Subcutaneous abdominal adipose tissue (tissue), 5 donors: Measurements from ENCODE around the gene UBTF.
"Not testable (repeated sequence)": the region's sequence is repeated elsewhere in the genome, so short reads cannot be mapped to it uniquely, and the experiment has no call there.

Source experiments
- H3K27ac ChIP-seq: one replicate; pipeline ENCODE4 v1.7.0; 2013; ENCODE audit warnings: low read depth, mild to moderate bottlenecking, inconsistent platforms, low read length, moderate library complexity
- H3K27me3 ChIP-seq, 5 donors: one replicate each; pipeline ENCODE4 v1.7.0; 2013; ENCODE audit warnings: low read length in 5 of 5, inconsistent platforms in 1 of 5; ENCODE audit not compliant: control insufficient read depth in 5 of 5, insufficient read depth in 4 of 5
- H3K36me3 ChIP-seq, 5 donors: one replicate each; pipeline ENCODE4 v1.7.0; 2013; ENCODE audit warnings: low read length in 5 of 5; ENCODE audit not compliant: control insufficient read depth in 5 of 5, insufficient read depth in 5 of 5
- H3K4me1 ChIP-seq, 5 donors: one replicate each; pipeline ENCODE4 v1.7.0; 2013; ENCODE audit warnings: low read length in 5 of 5, mild to moderate bottlenecking in 3 of 5, moderate library complexity in 1 of 5; ENCODE audit not compliant: control insufficient read depth in 5 of 5, insufficient read depth in 5 of 5
- H3K4me3 ChIP-seq, 5 donors: one replicate each; pipeline ENCODE4 v1.7.0; 2013; ENCODE audit warnings: low read length in 5 of 5, low read depth in 1 of 5
- H3K9ac ChIP-seq, 5 donors: one replicate each; pipeline ENCODE4 v1.7.0; 2013; ENCODE audit warnings: low read length in 5 of 5, mild to moderate bottlenecking in 4 of 5, moderate library complexity in 3 of 5
- H3K9me3 ChIP-seq, 5 donors: one replicate each; pipeline ENCODE4 v1.7.0; 2013; ENCODE audit warnings: low read length in 5 of 5; ENCODE audit not compliant: control insufficient read depth in 5 of 5
- donor health status: healthy.
- donor health status: healthy.
- donor health status: healthy.
- donor health status: healthy.
- donor health status: healthy.

Gene UBTF

GRCh38 chr17:44247440-44247841 lies 28.0 kb upstream of the UBTF start:
- no peak overlapping the region for H3K27ac ChIP-seq
- H3K4me1 ChIP-seq, result peaks cover 8 to 26% (median 17%) of the 10 kb centered on the region in 5 donors
- no peaks in the 10 kb centered on the region for H3K27me3 ChIP-seq
- H3K36me3 ChIP-seq, result no peaks in the 10 kb centered on the region
- H3K9ac ChIP-seq, result peak overlapping the region in 1 of 5 donors; percentile 28
- H3K9me3 ChIP-seq, result no peaks in the 10 kb centered on the region
- H3K4me3 ChIP-seq, result no peak overlapping the region

- no peaks in the 10 kb centered on the region for H3K9me3 ChIP-seq
- H3K9ac ChIP-seq, result no peak overlapping the region
- no peaks in the 10 kb centered on the region for H3K36me3 ChIP-seq
- H3K4me1 ChIP-seq, result peaks cover 0 to 6% (median 0%) of the 10 kb centered on the region in 5 donors
- no peak overlapping the region for H3K4me3 ChIP-seq
- no peaks in the 10 kb centered on the region for H3K27me3 ChIP-seq
- H3K27ac ChIP-seq, result no peak overlapping the region
Observed at GRCh38 chr17:44241106-44241624, 21.7 kb upstream of the UBTF start.

GRCh38 chr17:44237886-44238285 lies 18.4 kb upstream of the UBTF start:
- not testable (repeated sequence) for H3K27me3 ChIP-seq, H3K27ac ChIP-seq, H3K9ac ChIP-seq, H3K4me3 ChIP-seq, H3K36me3 ChIP-seq, H3K9me3 ChIP-seq, H3K4me1 ChIP-seq

- H3K9ac ChIP-seq, result no peak overlapping the region
Observed at GRCh38 chr17:44236444-44236991, 17.0 kb upstream of the UBTF start.

GRCh38 chr17:44235583-44235936 lies 16.1 kb upstream of the UBTF start:
- Histone ChIP-seq H3K36me3 (no peaks in the 10 kb centered on the region), H3K27me3 (no peaks in the 10 kb centered on the region), H3K27ac (no peak overlapping the region)

More at GRCh38 chr17:44236444-44236991, 17.0 kb upstream of the UBTF start:
- peaks cover 0 to 9% (median 0%) of the 10 kb centered on the region in 5 donors for H3K4me1 ChIP-seq
- H3K36me3 ChIP-seq, result no peaks in the 10 kb centered on the region
- no peaks in the 10 kb centered on the region for H3K9me3 ChIP-seq
- H3K4me3 ChIP-seq, result no peak overlapping the region
- no peak overlapping the region for H3K27ac ChIP-seq
- H3K27me3 ChIP-seq, result no peaks in the 10 kb centered on the region

GRCh38 chr17:44233582-44233981 lies 14.1 kb upstream of the UBTF start:
- Histone ChIP-seq H3K9ac (no peak overlapping the region), H3K4me1 (peaks cover 0 to 20% (median 3%) of the 10 kb centered on the region in 5 donors), H3K27me3 (no peaks in the 10 kb centered on the region), H3K9me3 (no peaks in the 10 kb centered on the region), H3K36me3 (no peaks in the 10 kb centered on the region), H3K27ac (no peak overlapping the region), H3K4me3 (no peak overlapping the region)

More at GRCh38 chr17:44235583-44235936, 16.1 kb upstream of the UBTF start:
- peaks cover 0 to 9% (median 0%) of the 10 kb centered on the region in 5 donors for H3K4me1 ChIP-seq
- no peak overlapping the region for H3K9ac ChIP-seq
- H3K4me3 ChIP-seq, result no peak overlapping the region
- H3K9me3 ChIP-seq, result no peaks in the 10 kb centered on the region

- Histone ChIP-seq H3K4me3 (no peak overlapping the region), H3K9ac (no peak overlapping the region), H3K27me3 (no peaks in the 10 kb centered on the region), H3K4me1 (peaks cover 0 to 20% (median 3%) of the 10 kb centered on the region in 5 donors), H3K9me3 (no peaks in the 10 kb centered on the region), H3K27ac (no peak overlapping the region), H3K36me3 (no peaks in the 10 kb centered on the region)
Observed at GRCh38 chr17:44232061-44232460, 12.6 kb upstream of the UBTF start.

- no peaks in the 10 kb centered on the region for H3K36me3 ChIP-seq
- no peaks in the 10 kb centered on the region for H3K9me3 ChIP-seq
- no peaks in the 10 kb centered on the region for H3K27me3 ChIP-seq
- H3K4me3 ChIP-seq, result no peak overlapping the region
- no peak overlapping the region for H3K27ac ChIP-seq
- H3K9ac ChIP-seq, result no peak overlapping the region
- H3K4me1 ChIP-seq, result peaks cover 0 to 16% (median 3%) of the 10 kb centered on the region in 5 donors
Observed at GRCh38 chr17:44230140-44230539, 10.7 kb upstream of the UBTF start.

GRCh38 chr17:44229090-44229489 lies 9.6 kb upstream of the UBTF start:
- Histone ChIP-seq H3K27me3 (no peaks in the 10 kb centered on the region), H3K27ac (no peak overlapping the region), H3K36me3 (no peaks in the 10 kb centered on the region), H3K9me3 (no peaks in the 10 kb centered on the region), H3K4me3 (no peak overlapping the region), H3K4me1 (peaks cover 0 to 11% (median 4%) of the 10 kb centered on the region in 5 donors), H3K9ac (no peak overlapping the region)

GRCh38 chr17:44223541-44224071 lies 4.1 kb upstream of the UBTF start:
- no peak overlapping the region for H3K9ac ChIP-seq
- H3K9me3 ChIP-seq, result no peaks in the 10 kb centered on the region
- no peak overlapping the region for H3K4me3 ChIP-seq
- peak overlapping the region; percentile 84 for H3K27ac ChIP-seq
- peaks cover 12 to 36% (median 28%) of the 10 kb centered on the region in 5 donors for H3K4me1 ChIP-seq
- no peaks in the 10 kb centered on the region for H3K36me3 ChIP-seq
- H3K27me3 ChIP-seq, result no peaks in the 10 kb centered on the region
